Measurements from ENCODE around the gene P2RY11. TPM values are rescaled to one million over a fixed set of nuclear protein-coding genes. Genes with fewer than 3 reads are reported as not detected.

The P2RY11 gene
- total and polyA plus RNA-seq, 12 donors = 0.77 to 21.5 (median 6.5) TPM

- H3K36me3 ChIP-seq (replicated peaks in 1 of 2) = peaks cover 0 to 64% of the 10 kb centered on the region in 2 donors
- H3K27me3 ChIP-seq = no peaks in the 10 kb centered on the region
- H3K4me1 ChIP-seq (replicated peaks in 1 of 2) = no peaks in the 10 kb centered on the region
- no peaks in the 10 kb centered on the region for H3K9me3 ChIP-seq (replicated peaks in 1 of 3)
- DNase-seq = no peak
- WGBS, 4 donors = 96 to 97% (median 96%) methylated on average over 6 to 9 of the region's 9 CpGs; no CpG with 5 or more reads in 1 of the 4 donors
- no peak overlapping the region for H3K4me3 ChIP-seq
- TF ChIP-seq CTCF (IDR thresholded peaks at IDR 0.05) (no peak), POLR2A (IDR thresholded peaks at IDR 0.05) (no peak)
- no peak overlapping the region for H3K27ac ChIP-seq
- intact Hi-C loops (cut with DNase I) = no loop called here
Observed at GRCh38 chr19:10134040-10134439, 22.5 kb downstream of the P2RY11 start.

- 91 to 95% (median 92%) methylated on average over 11 to 39 of the region's 39 CpGs for WGBS, 4 donors
- Histone ChIP-seq H3K27ac (no peak overlapping the region), H3K9me3 (replicated peaks in 1 of 3) (no peaks in the 10 kb centered on the region), H3K4me1 (replicated peaks in 1 of 2) (no peaks in the 10 kb centered on the region), H3K36me3 (replicated peaks in 1 of 2) (peaks cover 0 to 81% of the 10 kb centered on the region in 2 donors), H3K4me3 (no peak overlapping the region), H3K27me3 (no peaks in the 10 kb centered on the region)
- intact Hi-C loops (cut with DNase I) = no loop called here
- no peak for DNase-seq
- TF ChIP-seq CTCF (IDR thresholded peaks at IDR 0.05) (no peak), POLR2A (IDR thresholded peaks at IDR 0.05) (no peak)
Observed at GRCh38 chr19:10135551-10136334, 24.2 kb downstream of the P2RY11 start.

- WGBS, 4 donors = 96 to 100% (median 98%) methylated on average over 2 to 14 of the region's 14 CpGs
- intact Hi-C loops (cut with DNase I) = no loop called here
- TF ChIP-seq POLR2A (IDR thresholded peaks at IDR 0.05) (no peak), CTCF (IDR thresholded peaks at IDR 0.05) (no peak)
- peaks cover 0 to 93% of the 10 kb centered on the region in 2 donors for H3K36me3 ChIP-seq (replicated peaks in 1 of 2)
- H3K27me3 ChIP-seq = no peaks in the 10 kb centered on the region
- no peaks in the 10 kb centered on the region for H3K4me1 ChIP-seq (replicated peaks in 1 of 2)
- H3K4me3 ChIP-seq = no peak overlapping the region
- H3K27ac ChIP-seq = no peak overlapping the region
- no peaks in the 10 kb centered on the region for H3K9me3 ChIP-seq (replicated peaks in 1 of 3)
- no peak for DNase-seq
Observed at GRCh38 chr19:10136936-10137335, 25.4 kb downstream of the P2RY11 start.

- Histone ChIP-seq H3K4me3 (no peak overlapping the region), H3K36me3 (replicated peaks in 1 of 2) (peaks cover 0 to 96% of the 10 kb centered on the region in 2 donors), H3K27me3 (no peaks in the 10 kb centered on the region), H3K27ac (no peak overlapping the region), H3K4me1 (replicated peaks in 1 of 2) (no peaks in the 10 kb centered on the region), H3K9me3 (replicated peaks in 1 of 3) (no peaks in the 10 kb centered on the region)
- DNase-seq = peak in 4 of 7 donors; percentile 12 to 37 (median 32)
- WGBS, 4 donors = 85 to 97% (median 89%) methylated on average over 22 to 38 of the region's 38 CpGs
- TF ChIP-seq CTCF (IDR thresholded peaks at IDR 0.05) = no peak
- no peak for TF ChIP-seq POLR2A (IDR thresholded peaks at IDR 0.05)
- intact Hi-C loops (cut with DNase I) = no loop called here
Observed at GRCh38 chr19:10137751-10138682, 26.5 kb downstream of the P2RY11 start.
